SK-N-SH (cell line): ENCODE results near the gene RBM4B. TPM values are rescaled to one million over a fixed set of nuclear protein-coding genes. Genes with fewer than 3 reads are reported as not detected.
A peak's percentile ranks its signal among the peaks of the same experiment; 100 is the strongest.

Experiments used
- CTCF ChIA-PET: fragments of 300-600, 350-600 bp; formaldehyde crosslinking; extraction: SDS; loops from one replicate; lab custom pipeline; 2021; lab: Yijun Ruan, JAX
- POLR2A ChIA-PET: fragments of 350-600 bp; sonication (Branson Sonifier 250); formaldehyde crosslinking; extraction: SDS; loops from one replicate; lab custom pipeline; 2020; ENCODE audit warnings: antibody characterized with exemption, inconsistent platforms; lab: Yijun Ruan, JAX
- DNase-seq: peaks from one replicate; pipeline ENCODE4 v3.0.0; 2012
- H2AFZ ChIP-seq: fragments of 200-600 bp; sonication (generic); 2 replicates; pipeline ENCODE4 v1.8.1; 2016; ENCODE audit warnings: antibody characterized with exemption, mild to moderate bottlenecking, low read depth
- H3F3A ChIP-seq: fragments of 200-600 bp; sonication (generic); replicated peaks from 2 replicates; pipeline ENCODE3; 2016; ENCODE audit warnings: antibody characterized with exemption, mild to moderate bottlenecking; ENCODE audit not compliant: insufficient read depth
- H3K27ac ChIP-seq, 2 experiments: fragments of 200-500 bp in 1 of 2; fragments of 200-600 bp in 1 of 2; sonication (Bioruptor generic) in 1 of 2; sonication (generic), shearing (Covaris generic) in 1 of 2; 2 replicates each; pipeline versions ENCODE4 v1.5.1 to v1.6.1; 2014 to 2016; ENCODE audit warnings: low read depth in 2 of 2, inconsistent platforms in 1 of 2, low read length in 1 of 2, mild to moderate bottlenecking in 1 of 2, mixed read lengths in 1 of 2
- H3K27me3 ChIP-seq: fragments of 200-600 bp; sonication (generic), shearing (Covaris generic); 2 replicates; pipeline ENCODE4 v1.6.1; 2016; ENCODE audit warnings: mixed run types; ENCODE audit not compliant: insufficient read depth
- H3K36me3 ChIP-seq, 2 experiments: fragments of 200-500 bp in 1 of 2; fragments of 200-600 bp in 1 of 2; sonication (Bioruptor generic) in 1 of 2; sonication (generic) in 1 of 2; replicated peaks in 1 of 2; 2 replicates each; pipeline versions ENCODE3 to v1.5.1; 2014 to 2016; ENCODE audit warnings: low read length in 1 of 2, mild to moderate bottlenecking in 1 of 2; ENCODE audit not compliant: insufficient read depth in 2 of 2, control insufficient read depth in 1 of 2
- H3K4me1 ChIP-seq, 2 experiments: fragments of 200-500 bp in 1 of 2; fragments of 200-600 bp in 1 of 2; sonication (Bioruptor generic) in 1 of 2; sonication (generic), shearing (Covaris generic) in 1 of 2; 2 replicates each; pipeline versions ENCODE4 v1.5.1 to v1.6.1; 2014 to 2016; ENCODE audit warnings: low read depth in 1 of 2, low read length in 1 of 2, mixed run types in 1 of 2; ENCODE audit not compliant: insufficient read depth in 2 of 2, control insufficient read depth in 1 of 2
- H3K4me2 ChIP-seq: fragments of 200-600 bp; sonication (generic), shearing (Covaris generic); 2 replicates; pipeline ENCODE4 v1.6.1; 2017; ENCODE audit warnings: mixed run types
- H3K4me3 ChIP-seq, 2 experiments: fragments of 200-500 bp in 1 of 2; fragments of 200-600 bp in 1 of 2; sonication (Bioruptor generic) in 1 of 2; sonication (generic), shearing (Covaris generic) in 1 of 2; 2 replicates each; pipeline versions ENCODE4 v1.5.1 to v1.8.1; 2014 to 2016; ENCODE audit warnings: low read depth in 2 of 2, inconsistent platforms in 1 of 2, low read length in 1 of 2, mild to moderate bottlenecking in 1 of 2, mixed read lengths in 1 of 2, moderate library complexity in 1 of 2
- H3K79me2 ChIP-seq: fragments of 200-600 bp; sonication (generic); 2 replicates; pipeline ENCODE4 v1.8.1; 2017; ENCODE audit warnings: mild to moderate bottlenecking; ENCODE audit not compliant: insufficient read depth
- H3K9ac ChIP-seq: fragments of 200-600 bp; sonication (generic); 2 replicates; pipeline ENCODE4 v1.6.1; 2017; ENCODE audit warnings: mixed run types
- H3K9me2 ChIP-seq: fragments of 200-600 bp; sonication (generic); 2 replicates; pipeline ENCODE4 v1.6.1; 2017; ENCODE audit warnings: mixed run types
- H3K9me3 ChIP-seq: fragments of 200-600 bp; sonication (generic); 2 replicates; pipeline ENCODE4 v1.6.1; 2017; ENCODE audit warnings: mixed run types, mild to moderate bottlenecking, moderate library complexity
- H4K20me1 ChIP-seq: fragments of 200-600 bp; sonication (generic); 2 replicates; pipeline ENCODE4 v1.6.1; 2017; ENCODE audit warnings: mild to moderate bottlenecking, mixed run types; ENCODE audit not compliant: insufficient read depth
- IRF3 ChIP-seq: fragments of 150-350 bp; IDR thresholded peaks from 2 replicates; pipeline ENCODE4 v1.6.1; 2016; ENCODE audit warnings: mild to moderate bottlenecking, low read depth, low read length
- MXI1 ChIP-seq: IDR thresholded peaks from 2 replicates; pipeline ENCODE4 v1.6.1; 2012; ENCODE audit warnings: mild to moderate bottlenecking, low read depth, low read length, improper control_type of control experiment
- NFIC ChIP-seq: IDR thresholded peaks from 2 replicates; pipeline ENCODE4 v1.4.0; 2012; ENCODE audit warnings: borderline replicate concordance
- NRF1 ChIP-seq: IDR thresholded peaks from 2 replicates; pipeline ENCODE4 v1.6.1; 2012; ENCODE audit warnings: low read depth, mild to moderate bottlenecking, low read length
- RFX5 ChIP-seq: IDR thresholded peaks from 2 replicates; pipeline ENCODE4 v1.6.1; 2012; ENCODE audit warnings: mild to moderate bottlenecking, improper control_type of control experiment, low read length
- ZBTB33 ChIP-seq: IDR thresholded peaks from 2 replicates; pipeline ENCODE4 v1.4.0; 2012; ENCODE audit warnings: low read depth, borderline replicate concordance
- WGBS: methylation state at CpG from one replicate; pipeline ENCODE4 v1.1.6; 2017; ENCODE audit warnings: low lambda C conversion rate; 5-methylcytosine and 5-hydroxymethylcytosine counted together
- polyA plus RNA-seq, 3 experiments: library from polyadenylated mRNA; depleted of rRNA; stranded (reverse); fragments of >200 nt; gene quantifications; 2 replicates each; pipeline ENCODE4 v1.2.3, GENCODE V29; 2012
- TF ChIP-seq, protein P1 (sequence below): IDR thresholded peaks from 2 replicates; pipeline ENCODE4 v1.4.0; 2012; ENCODE audit warnings: low read depth
- TF ChIP-seq, protein P2 (sequence below): fragments of 200-600 bp; sonication (generic); IDR thresholded peaks from 2 replicates; pipeline ENCODE4 v1.6.1; 2017; ENCODE audit warnings: antibody characterized with exemption, mild to moderate bottlenecking, moderate library complexity

RBM4B gene
- polyA plus RNA-seq, 1 of the 3 experiments (the other 2 are of a cell fraction): 31.1 TPM

DNA sequence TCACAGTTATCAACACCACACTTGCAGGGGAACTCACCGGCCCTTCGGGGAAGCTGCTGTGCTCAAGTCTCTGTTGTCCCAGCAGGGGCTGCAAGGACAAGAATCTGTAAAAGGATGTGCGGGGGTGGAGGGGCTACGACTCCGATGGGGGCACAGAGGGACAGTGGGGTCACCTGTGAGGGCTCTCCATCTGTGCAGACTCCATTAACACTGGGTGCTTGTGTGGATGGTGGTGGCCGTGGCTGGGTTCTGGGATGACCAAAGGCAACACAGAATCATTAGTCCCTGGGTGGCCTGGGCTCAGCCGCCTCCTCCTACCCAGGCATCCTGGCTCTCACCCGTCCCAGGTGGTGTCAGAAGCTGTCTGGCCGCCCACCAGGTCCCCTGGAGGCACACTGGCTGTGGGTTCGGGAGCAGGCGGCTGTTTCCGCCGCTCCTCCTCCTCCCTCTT is 10.2 kb upstream of the RBM4B start:
- WGBS: 91% methylated on average over 10 of the region's 13 CpGs
- no peak overlapping the region for H3K27ac ChIP-seq
- H2AFZ ChIP-seq: no peak overlapping the region
- H3K27me3 ChIP-seq: no peaks in the 10 kb centered on the region
- H3K9me3 ChIP-seq: no peaks in the 10 kb centered on the region
- TF ChIP-seq, protein P1, sequence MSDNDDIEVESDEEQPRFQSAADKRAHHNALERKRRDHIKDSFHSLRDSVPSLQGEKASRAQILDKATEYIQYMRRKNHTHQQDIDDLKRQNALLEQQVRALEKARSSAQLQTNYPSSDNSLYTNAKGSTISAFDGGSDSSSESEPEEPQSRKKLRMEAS: no peak
- no peaks in the 10 kb centered on the region for H4K20me1 ChIP-seq
- H3F3A ChIP-seq: no peaks in the 10 kb centered on the region
- no peaks in the 10 kb centered on the region for H3K79me2 ChIP-seq
- POLR2A ChIA-PET: no interaction called here
- H3K9me2 ChIP-seq: no peaks in the 10 kb centered on the region
- CTCF ChIA-PET: interaction anchor here (1.2 to 4.1 kb wide), 3 partner anchors 9 to 288 kb away, joined by 4 to 26 read pairs (median 8); partner anchors contain the start of gene RBM4B
- peaks cover 0 to 17% of the 10 kb centered on the region in 2 experiments for H3K36me3 ChIP-seq
- no peak for DNase-seq
- H3K4me3 ChIP-seq: no peak overlapping the region
- no peak overlapping the region for H3K9ac ChIP-seq
- H3K4me1 ChIP-seq: peaks cover 0 to 15% of the 10 kb centered on the region in 2 experiments; a peak in 1 of 4 replicates
- H3K4me2 ChIP-seq: no peak overlapping the region

GRCh38 chr11:66686801-66687750 is 9.4 kb upstream of the RBM4B start:
- POLR2A ChIA-PET: no interaction called here
- no peaks in the 10 kb centered on the region for H4K20me1 ChIP-seq

More at GRCh38 chr11:66686801-66687750, 9.4 kb upstream of the RBM4B start:
- CTCF ChIA-PET: interaction anchor here (1.0 to 1.8 kb wide), 4 partner anchors 9 to 289 kb away, joined by 4 to 8 read pairs (median 6); partner anchors contain the start of genes C11orf86 and RBM4B
- 97% methylated on average over 23 of the region's 33 CpGs for WGBS
- H3K27ac ChIP-seq: no peak overlapping the region
- peaks cover 0 to 17% of the 10 kb centered on the region in 2 experiments for H3K36me3 ChIP-seq
- no peak overlapping the region for H2AFZ ChIP-seq
- H3K9ac ChIP-seq: no peak overlapping the region
- no peaks in the 10 kb centered on the region for H3K9me2 ChIP-seq
- no peak overlapping the region for H3K4me3 ChIP-seq
- no peaks in the 10 kb centered on the region for H3K79me2 ChIP-seq
- peak; percentile 19 for DNase-seq
- H3K4me2 ChIP-seq: no peak overlapping the region
- H3K9me3 ChIP-seq: no peaks in the 10 kb centered on the region
- peaks cover 0 to 15% of the 10 kb centered on the region in 2 experiments; a peak in 1 of 4 replicates for H3K4me1 ChIP-seq
- TF ChIP-seq MXI1: no peak
- TF ChIP-seq, protein P2, sequence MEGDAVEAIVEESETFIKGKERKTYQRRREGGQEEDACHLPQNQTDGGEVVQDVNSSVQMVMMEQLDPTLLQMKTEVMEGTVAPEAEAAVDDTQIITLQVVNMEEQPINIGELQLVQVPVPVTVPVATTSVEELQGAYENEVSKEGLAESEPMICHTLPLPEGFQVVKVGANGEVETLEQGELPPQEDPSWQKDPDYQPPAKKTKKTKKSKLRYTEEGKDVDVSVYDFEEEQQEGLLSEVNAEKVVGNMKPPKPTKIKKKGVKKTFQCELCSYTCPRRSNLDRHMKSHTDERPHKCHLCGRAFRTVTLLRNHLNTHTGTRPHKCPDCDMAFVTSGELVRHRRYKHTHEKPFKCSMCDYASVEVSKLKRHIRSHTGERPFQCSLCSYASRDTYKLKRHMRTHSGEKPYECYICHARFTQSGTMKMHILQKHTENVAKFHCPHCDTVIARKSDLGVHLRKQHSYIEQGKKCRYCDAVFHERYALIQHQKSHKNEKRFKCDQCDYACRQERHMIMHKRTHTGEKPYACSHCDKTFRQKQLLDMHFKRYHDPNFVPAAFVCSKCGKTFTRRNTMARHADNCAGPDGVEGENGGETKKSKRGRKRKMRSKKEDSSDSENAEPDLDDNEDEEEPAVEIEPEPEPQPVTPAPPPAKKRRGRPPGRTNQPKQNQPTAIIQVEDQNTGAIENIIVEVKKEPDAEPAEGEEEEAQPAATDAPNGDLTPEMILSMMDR: no peak
- no peak for TF ChIP-seq NRF1
- TF ChIP-seq NFIC: no peak
- TF ChIP-seq IRF3: no peak
- no peak for TF ChIP-seq ZBTB33
- no peak for TF ChIP-seq RFX5
- no peaks in the 10 kb centered on the region for H3K27me3 ChIP-seq
- H3F3A ChIP-seq: no peaks in the 10 kb centered on the region
